ENCODE measurements around the gene NRIP2.
A peak's percentile ranks its signal among the peaks of the same experiment; 100 is the strongest.

The NRIP2 gene

DNA sequence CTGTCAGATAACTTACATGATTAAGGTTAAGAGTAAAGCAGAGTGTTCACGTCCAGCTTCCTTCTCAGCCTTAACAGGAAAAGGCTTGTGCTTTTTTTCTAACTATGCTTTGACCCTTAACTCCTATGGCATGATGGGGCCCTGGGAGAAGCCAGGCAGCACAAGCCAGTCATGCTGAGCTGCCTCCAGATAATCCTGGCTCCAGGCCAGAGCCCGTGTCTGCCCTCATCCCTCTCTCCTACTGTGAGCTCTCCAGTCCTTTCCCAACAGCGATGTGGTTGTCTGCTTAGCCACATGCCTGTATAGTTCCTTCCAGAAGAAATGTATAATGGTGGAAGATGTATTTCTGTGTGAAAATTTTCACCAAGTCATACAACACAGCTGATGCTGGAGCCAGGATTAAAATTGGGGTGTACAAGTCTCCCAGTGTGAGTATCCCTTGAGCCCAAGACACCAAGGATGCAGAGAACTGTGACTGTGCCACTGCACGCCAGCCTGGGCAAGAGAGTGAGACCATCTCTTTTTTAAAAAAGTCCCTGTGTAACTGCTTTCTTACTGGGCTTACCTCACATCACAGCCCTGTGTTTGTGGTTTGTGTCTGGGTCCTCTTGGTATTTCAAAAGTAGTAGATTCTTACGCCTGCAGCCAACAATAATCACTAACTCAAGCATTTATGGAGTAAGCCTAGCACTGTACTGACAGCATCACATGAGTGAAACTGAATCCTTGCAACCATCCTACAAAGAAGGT is 30.3 kb downstream of the NRIP2 start:
- no peak for DNase-seq

DNA sequence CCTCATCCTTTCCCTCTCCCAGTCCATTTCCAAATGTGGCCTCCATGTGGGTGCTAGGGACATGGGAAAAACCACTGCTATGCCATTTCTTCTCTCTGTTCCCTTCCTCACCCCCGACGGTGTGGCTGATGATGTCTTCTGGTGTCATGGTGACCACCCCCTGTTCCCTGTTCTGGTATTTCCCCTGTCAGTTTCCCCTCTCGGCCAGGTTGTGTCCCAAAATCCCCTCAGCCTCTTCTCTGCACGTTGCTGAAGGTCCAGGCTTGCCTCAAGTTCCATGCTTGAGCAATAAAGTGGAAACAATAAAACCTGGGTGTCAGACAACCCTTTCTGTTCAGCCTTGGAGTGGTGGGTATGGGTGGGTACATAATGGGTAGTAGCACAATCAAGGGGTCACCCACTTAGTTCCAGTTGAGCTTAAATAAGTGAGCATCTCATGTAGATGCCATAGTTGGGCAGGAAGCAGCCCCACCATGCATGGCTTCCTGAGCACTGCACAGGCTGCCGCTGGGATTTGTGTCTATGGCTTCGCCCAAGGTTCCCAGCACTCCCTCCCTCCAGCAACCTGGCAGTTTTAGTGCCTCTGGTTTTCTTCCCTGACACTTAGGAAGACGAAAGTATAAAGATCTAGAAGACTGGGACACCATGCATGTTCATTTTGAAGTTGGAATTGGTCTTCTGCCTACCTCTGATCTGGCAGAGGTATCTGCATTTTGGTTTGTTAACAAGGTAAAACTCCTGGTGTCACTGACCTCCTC is 31.0 kb downstream of the NRIP2 start:
- DNase-seq: no peak

DNA sequence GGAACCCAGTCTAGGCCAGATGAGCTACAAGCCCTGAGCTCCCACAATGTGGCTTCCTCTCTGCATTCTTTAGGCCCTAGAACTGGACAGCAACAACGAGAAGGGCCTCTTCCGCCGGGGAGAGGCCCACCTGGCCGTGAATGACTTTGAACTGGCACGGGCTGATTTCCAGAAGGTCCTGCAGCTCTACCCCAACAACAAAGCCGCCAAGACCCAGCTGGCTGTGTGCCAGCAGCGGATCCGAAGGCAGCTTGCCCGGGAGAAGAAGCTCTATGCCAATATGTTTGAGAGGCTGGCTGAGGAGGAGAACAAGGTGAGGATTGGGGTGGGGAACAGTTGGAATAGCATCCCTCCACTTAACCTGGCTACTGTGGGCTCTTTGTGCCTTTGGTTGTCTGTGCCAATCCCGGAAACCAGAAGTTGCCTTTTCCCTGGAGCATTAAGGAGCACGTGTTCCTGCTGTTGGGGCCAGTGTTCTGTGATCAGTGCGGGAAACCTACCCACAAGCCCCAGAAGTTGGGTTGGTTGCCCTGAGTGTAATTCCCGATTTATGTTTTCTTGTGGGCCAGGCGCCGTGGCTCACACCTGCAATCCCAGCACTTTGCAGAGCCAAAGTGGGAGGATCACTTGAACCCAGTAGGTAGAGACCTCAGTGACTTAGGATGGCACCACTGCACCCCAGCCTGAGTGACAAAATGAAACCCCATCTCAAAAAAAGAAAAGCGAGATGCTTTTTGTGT is 33.6 kb downstream of the NRIP2 start:
- DNase-seq: no peak

DNA sequence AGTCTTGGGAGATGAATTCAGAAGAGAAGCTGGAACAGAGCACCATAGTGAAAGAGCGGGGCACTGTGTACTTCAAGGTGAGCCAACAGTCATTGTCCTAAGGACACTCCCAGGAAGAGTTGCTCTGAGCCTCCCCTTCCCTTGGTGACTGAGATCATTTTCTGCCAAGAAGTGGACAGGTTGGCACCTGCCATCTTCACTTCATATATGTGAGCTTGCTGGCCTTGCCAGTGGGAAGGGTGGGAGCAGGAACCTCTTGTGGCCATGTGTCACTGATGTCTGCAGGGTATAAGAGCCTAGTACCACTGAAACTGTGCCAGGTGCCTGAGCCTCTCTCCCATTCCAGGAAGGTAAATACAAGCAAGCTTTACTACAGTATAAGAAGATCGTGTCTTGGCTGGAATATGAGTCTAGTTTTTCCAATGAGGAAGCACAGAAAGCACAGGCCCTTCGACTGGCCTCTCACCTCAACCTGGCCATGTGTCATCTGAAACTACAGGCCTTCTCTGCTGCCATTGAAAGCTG is 34.7 kb downstream of the NRIP2 start:
- no peak for DNase-seq

DNA sequence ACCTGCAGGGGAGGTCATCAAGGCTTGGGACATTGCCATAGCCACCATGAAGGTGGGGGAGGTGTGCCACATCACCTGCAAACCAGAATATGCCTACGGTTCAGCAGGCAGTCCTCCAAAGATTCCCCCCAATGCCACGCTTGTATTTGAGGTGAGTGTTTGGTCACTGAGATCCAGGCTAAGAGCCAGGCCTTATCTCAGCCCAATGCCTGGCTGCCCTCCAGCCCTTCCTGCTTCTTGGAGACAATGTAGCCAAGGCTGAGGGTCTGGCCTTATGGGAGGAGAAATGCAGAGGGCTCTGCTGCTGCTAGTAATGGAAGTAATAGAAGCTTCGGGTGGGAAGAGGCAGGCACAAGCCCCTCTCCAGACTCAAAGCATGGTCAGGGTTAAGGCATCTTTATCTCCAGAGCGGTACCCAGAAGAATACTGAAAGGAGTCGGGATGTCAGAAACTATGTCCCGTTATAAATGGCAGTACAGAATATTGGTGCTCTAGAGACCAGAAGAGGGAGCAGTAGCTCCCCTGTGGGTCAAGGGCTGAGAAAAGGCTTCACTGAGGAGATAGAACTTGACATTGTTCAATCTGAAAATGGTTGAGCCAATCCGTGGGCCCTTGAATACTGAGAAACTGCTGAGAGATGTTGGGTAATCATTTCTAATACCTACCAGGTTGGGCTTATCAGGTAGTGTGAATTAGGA is 37.0 kb downstream of the NRIP2 start:
- DNase-seq: no peak

DNA sequence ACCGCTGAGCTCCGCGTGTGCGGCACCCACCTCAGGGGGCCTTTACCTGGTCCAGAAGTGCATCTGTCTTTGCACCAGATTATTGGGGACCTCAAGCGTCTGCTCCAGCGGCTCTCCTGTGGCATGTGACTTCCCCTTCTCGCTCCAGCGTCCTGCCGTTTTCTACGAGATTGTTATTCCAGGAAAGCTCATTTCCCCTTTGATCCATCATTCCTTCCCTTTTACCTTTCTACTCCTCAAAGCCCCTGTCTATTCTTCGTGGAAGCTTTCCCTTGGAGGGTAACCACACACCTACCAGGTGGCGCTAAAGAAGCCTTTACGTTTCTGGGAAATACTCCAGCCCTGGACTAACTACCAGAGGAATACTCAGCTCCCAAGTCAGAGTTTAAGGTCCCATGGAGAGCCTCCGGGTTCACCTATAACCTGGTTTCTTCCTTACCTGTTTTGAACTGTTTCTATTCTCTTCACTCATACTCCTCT is 38.6 kb downstream of the NRIP2 start:
- no peak for DNase-seq

DNA sequence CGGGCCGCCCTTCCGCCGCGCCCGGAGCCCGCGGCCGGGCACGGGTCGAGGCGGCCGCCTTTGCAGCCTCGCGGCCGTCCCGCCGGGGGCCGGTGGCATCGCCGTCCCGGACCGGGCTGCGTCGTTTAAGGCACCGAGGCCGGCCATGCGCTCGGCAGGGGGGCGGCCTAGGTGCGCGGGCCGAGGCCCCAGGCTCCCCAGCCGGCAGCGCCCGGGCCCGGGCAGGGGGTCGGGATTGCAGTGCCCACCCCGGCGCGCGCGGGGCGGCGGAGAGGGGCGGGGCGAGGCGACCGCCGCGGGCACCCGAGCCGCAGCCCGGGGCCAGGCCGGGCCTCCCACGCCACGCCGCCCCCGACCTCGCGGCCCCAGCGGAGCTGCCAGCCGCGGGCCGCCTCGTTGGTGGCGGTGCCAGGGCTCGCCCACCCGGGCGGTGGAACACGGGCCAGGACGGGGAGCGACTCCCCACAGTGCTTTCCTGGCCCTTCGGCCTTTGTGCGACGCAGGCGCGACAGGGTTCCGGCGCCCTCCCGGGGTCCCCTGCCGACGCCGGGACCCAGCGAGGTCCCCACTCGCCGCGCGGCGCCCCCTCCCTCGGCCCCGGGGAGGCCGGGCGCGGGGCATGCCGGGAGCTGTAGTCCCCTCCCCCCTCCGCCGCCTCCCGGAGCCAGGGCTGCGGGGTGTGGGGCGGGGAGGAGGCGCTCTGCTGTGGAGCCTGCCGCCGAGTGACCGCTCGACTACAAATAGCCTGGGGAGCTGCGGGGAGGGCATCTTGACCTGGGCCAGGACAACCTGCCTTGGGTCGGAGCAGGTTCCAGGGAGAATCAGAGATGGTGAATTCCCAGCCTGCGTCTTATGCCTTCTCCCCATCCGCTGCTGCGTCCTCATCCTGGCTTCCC is 39.3 kb downstream of the NRIP2 start:
- DNase-seq: peak; percentile 72

DNA sequence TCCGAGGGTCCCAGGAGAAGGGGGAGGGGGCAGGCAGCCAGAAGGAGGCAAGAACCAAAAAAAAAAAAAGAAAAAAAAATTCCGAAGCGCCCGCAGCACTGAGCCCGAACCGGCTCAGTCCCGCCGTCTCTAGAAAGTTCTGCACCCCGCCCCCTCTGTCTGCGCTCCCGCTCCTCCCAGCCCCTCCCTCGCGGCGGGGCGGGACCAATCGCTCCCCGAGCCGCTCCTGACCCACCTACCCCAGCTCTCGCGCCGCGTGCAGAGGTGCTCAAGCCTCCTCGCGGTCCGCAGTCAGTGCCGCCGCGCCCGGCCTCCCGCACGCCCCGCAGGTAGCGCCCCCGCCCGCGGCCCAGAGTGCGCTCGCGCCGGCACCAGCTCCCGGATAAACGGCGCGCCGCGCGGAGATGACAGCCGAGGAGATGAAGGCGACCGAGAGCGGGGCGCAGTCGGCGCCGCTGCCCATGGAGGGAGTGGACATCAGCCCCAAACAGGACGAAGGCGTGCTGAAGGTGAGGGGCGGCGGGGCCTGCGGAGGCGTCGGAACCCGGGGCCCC is 40.0 kb downstream of the NRIP2 start, which contains the start of gene FKBP4:
FKBP4 (plus strand) TSS at position 235 of the 554 bp plus-strand sequence; CDS start at position 405, 170 bp downstream.
- peak; percentile 93 for DNase-seq

DNA sequence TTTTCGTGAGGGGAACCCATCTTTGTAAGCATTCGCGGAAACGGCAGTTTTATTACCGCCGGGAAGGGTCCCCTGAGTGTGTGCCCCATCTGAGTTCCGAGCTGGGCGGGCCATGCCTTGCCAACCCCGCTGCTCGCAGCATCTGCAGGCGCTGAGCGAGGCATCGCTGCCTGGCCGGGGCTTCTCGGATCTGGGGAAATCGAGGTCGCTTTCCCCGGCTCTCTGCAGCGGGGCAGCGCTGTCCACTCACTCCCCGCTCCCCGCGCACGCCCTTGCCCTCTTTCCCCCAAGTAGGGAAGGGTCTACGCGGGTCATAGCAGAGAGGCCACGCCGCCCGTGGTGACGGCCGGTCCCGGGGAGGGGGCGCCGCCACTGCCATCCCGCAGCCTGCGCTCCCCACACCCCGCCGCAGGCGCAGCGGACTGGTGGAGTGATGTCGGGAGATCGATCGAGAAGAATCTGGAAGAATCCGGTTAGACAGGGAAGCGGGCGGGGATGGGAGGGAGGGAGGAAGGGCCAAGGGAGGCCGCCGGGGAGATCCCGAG is 40.6 kb downstream of the NRIP2 start:
- DNase-seq: peak; percentile 44

DNA sequence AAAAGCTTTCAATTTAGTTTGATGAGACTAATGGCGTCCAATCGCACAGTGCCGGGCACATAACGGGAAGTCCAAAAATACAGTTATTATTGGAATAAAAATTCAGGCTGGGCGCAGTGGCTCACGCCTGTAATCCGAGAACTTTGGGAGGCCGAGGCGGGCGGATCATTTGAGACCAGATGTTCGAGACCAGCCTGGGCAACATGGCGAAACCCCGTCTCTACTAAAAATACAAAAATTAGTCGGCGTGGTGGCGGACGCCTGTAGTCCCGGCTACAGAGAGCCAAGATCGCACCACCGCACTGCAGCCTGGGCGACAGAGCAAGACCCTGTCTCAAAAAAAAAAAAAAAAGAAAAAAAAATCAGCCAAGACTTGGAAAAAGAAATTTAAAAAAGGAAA is 41.3 kb downstream of the NRIP2 start:
- no peak for DNase-seq

DNA sequence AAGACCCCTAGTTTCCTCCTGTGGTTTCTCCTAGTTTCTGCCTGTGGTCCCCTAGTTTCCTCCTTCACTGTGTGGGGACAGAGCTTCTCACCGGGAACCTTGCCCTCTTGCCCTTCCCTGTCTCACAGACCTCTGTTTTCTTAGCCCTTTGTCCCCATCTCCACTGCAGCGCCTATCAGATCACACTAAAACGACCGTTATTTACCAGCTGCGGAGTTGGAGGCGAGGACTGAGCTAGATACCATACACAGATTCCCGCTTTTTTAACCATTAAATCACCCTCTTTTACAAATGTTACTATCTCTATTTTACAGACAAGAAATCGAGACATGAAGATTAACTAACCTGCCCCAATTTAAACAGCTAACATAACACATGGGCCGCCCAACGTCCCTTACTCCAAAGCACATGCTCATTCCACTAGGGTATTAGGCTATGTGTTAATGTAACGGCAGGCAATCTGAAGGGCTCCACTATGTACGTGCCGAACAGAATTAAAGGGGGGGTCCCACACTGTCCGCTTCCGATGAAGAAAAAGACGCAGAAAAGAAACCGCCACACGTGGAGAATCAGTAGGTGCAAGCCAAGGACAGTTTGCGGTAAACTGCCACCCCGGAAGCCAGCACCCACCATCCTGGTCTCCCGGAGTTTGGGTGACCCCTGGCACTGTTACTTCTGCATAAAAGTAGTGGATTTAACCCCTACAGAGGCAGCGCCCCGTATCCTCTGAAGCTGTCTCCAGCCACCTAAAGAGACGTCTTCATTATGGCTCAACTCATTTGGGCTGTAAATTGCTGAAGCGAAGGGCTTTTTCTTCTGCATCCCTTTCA is 41.9 kb downstream of the NRIP2 start:
- no peak for DNase-seq

DNA sequence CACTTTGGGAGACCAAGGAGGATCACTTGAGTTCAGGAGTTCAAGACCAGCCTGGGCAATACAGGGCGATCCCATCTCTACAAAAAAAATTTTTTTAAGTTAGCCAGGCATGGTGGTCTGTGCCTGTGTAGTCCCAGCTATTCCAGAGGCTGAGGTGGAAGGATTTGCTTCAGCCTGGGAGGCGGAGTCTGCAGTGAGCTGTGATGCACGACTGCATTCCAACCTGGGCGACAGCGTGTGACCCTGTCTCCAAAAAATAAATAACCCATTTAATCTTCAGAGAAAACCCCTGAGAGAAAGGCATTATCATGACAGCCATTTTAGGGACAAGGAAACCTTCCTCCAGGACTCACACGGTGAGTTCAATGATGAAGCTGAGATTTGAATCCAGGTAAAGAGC is 43.7 kb downstream of the NRIP2 start:
- no peak for DNase-seq

DNA sequence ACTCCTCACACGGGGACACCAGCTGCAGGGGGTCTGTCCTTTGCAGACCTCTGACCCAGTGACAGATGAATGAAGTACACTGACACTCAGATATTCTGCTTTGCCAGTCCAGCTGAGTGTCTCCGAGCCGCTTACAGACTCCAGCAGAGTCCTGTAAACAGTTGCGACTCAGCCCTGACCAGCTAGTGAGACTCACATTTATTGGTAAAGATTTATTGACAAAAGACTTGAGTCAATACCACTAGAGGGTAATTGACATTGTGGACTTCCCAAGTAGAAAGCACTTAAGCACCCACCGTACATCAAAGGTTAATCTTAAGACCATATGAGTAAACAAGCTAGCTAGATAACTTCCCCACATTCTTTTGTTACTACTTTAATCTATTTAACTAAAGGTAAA is 49.8 kb downstream of the NRIP2 start:
- DNase-seq: no peak

DNA sequence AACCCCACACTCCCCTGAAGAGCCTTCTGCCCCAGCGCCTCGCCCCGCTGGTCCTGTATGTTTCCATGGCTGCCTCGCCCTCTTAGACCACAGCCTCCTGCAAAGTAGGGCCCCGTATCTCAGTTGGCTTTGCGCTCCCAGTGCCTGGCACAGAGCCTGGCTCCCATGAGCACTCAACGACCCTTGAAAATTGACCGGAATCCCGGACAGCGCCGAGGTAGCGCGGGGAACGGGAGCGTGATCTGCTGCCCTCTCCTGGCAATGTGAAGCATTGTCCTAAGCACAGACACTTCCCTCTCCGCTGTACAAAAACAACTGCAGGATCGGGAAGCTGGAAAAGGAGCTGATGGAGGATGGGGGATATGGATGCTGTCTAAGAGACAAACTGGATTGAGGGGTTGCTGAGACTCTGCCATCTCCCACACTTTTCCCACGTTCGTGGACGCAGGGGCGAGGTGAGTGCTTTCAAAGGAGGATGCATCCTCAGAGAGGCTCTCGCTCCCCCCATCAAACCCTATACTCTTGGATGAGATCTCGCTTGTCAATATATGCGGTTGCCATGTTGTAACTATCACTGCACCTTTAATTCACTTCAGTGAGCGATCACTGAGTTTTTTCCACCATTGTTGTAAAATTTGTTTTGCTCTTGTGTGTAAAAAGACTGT is 50.8 kb downstream of the NRIP2 start:
- peak; percentile 44 for DNase-seq

DNA sequence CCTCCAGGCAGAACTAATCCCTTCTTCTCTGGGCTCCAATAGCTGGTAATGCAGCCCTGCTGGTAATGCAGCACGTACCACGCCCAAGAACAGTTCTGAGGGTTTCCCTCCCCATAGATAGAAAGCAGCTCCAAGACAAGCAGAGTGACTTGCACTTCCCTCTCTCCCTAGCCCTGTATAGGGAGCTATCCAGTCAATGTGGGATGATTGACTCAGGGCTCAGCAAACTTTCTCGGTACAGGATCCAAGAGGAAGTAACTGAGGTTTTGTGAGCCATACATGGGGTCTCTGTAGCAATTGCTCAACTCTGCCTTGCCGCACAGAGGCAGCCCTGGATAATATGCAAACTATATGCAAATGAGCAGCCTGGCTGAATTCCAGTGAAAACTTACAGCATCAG is 55.6 kb downstream of the NRIP2 start:
- no peak for DNase-seq

DNA sequence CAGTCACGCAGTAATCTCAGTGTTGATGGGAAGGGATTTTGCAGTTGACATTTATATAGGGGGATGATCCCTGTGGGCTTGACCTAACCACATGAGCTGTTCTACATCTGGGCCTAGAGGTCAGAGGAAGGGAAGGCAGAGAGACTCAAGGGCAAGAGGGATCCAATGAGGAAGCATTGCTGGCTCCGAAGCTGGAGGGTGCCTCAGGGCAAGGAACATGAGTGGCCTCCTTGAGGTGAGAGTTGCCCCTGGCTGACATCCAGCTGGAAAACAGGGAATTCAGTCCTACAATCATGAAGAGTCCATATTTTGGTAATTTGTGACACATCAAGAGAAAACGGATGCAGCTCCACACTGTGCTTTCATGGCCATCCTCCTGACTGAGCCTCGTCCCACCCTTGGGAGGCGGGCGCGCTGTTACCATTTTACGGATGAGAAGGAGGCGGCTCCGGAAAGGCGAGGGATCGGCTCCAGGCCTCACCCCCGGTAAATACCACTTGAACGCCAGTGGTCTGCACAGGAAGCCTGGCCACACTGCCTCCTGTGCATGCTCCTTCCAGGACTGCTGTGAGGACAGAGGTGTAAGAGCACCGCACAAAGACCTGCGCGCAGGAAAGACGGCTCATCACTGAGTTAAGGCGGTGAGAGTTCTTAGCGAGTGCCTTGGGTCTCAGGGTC is 58.6 kb downstream of the NRIP2 start:
- no peak for DNase-seq

DNA sequence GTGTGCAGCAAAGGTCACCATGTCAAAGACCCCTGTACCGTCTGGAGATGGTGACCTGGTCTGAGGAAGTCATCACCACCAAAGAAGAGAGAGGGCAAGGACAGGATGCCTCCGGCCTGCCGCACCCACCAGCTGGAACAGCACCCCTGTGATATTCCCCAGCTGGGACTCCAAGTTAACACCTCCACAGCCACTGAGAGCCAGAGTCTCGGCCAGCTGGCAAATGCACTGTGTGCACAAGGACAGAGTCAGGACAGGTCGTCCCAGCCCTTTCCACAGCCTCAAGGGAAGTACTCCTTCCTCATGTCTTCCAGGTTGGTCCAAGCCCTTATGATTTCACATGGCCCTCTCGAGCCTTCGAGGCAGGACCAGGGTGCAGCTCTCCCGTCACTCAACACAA is 59.4 kb downstream of the NRIP2 start:
- no peak for DNase-seq
